ENCODE results near the gene PCDHA10. TPM values are rescaled to one million over a fixed set of nuclear protein-coding genes. Genes with fewer than 3 reads are reported as not detected.
"Not testable (repeated sequence)": the region's sequence is repeated elsewhere in the genome, so short reads cannot be mapped to it uniquely, and the experiment has no call there.

The PCDHA10 gene
- total RNA-seq, 6 experiments from 2014 or later = 0.05 to 0.07 (median 0.06) TPM; not detected in 3

- no peaks in the 10 kb centered on the region for H3K9me3 ChIP-seq
Observed at GRCh38 chr5:140869555-140869886, 13.8 kb downstream of the PCDHA10 start.

GRCh38 chr5:140870221-140871201 is 14.8 kb downstream of the PCDHA10 start:
- no peak for ATAC-seq

More at GRCh38 chr5:140869555-140869886, 13.8 kb downstream of the PCDHA10 start:
- peaks cover 0 to 4% of the 10 kb centered on the region in 2 donors for H3K27me3 ChIP-seq
- intact Hi-C loops (cut with DNase I) = no loop called here
- H3K4me3 ChIP-seq = peak overlapping the region in 1 of 3 donors; percentile 11
- TF ChIP-seq POLR2A (IDR thresholded peaks at IDR 0.05) = no peak
- no peak for TF ChIP-seq CTCF (IDR thresholded peaks at IDR 0.05)
- H3K4me1 ChIP-seq = no peaks in the 10 kb centered on the region
- DNase-seq (no peak), ATAC-seq (no peak)
- H3K27ac ChIP-seq = no peak overlapping the region
- H3K36me3 ChIP-seq = no peaks in the 10 kb centered on the region
- whole genome bisulfite sequencing (ENCODE audit: insufficient coverage, low coverage, low lambda C conversion rate, missing lambda C conversion rate) = 47% methylated on average over 5 of the region's 5 CpGs

GRCh38 chr5:140875085-140876065 is 19.7 kb downstream of the PCDHA10 start, which contains the start of gene PCDHA12:
TSS of gene PCDHA12 (plus strand) at chr5:140875308. CDS start at chr5:140875473, 165 bp downstream.
- DNase-seq (no peak), ATAC-seq (peak in 1 of 4 donors; percentile 19)
- peaks cover 0 to 6% (median 0%) of the 10 kb centered on the region in 4 donors for H3K9me3 ChIP-seq
- no peak within 1 kb of the TSS for H3K4me3 ChIP-seq
- intact Hi-C loops (cut with DNase I) = no loop called here
- 26% methylated on average over 35 of the region's 47 CpGs for WGBS (ENCODE audit: insufficient coverage, low coverage, low lambda C conversion rate, missing lambda C conversion rate)
- H3K27ac ChIP-seq = no peak within 1 kb of the TSS
- H3K36me3 ChIP-seq = no peaks in the 10 kb centered on the region
- H3K27me3 ChIP-seq = peaks cover 0 to 10% of the 10 kb centered on the region in 2 donors
- TF ChIP-seq CTCF (IDR thresholded peaks at IDR 0.05) (peak in 1 of 4 donors; percentile 7), POLR2A (IDR thresholded peaks at IDR 0.05) (no peak)
- no peaks in the 10 kb centered on the region for H3K4me1 ChIP-seq

More at GRCh38 chr5:140870221-140871201, 14.8 kb downstream of the PCDHA10 start:
- H3K4me1 ChIP-seq = no peaks in the 10 kb centered on the region
- H3K27ac ChIP-seq = no peak overlapping the region
- H3K36me3 ChIP-seq = no peaks in the 10 kb centered on the region
- intact Hi-C loops (cut with DNase I) = no loop called here
- 70% methylated on average over 23 of the region's 114 CpGs for WGBS (ENCODE audit: insufficient coverage, low coverage, low lambda C conversion rate, missing lambda C conversion rate)
- peak in 1 of 3 donors; percentile 50 for DNase-seq
- H3K9me3 ChIP-seq = no peaks in the 10 kb centered on the region
- peaks cover 0 to 6% of the 10 kb centered on the region in 2 donors for H3K27me3 ChIP-seq
- TF ChIP-seq CTCF (IDR thresholded peaks at IDR 0.05) (no peak), POLR2A (IDR thresholded peaks at IDR 0.05) (no peak)
- no peak overlapping the region for H3K4me3 ChIP-seq

- 34% methylated on average over 13 of the region's 80 CpGs for WGBS (ENCODE audit: insufficient coverage, low coverage, low lambda C conversion rate, missing lambda C conversion rate)
- intact Hi-C loops (cut with DNase I); DNase-seq; H3K4me3 ChIP-seq; ATAC-seq; H3K4me1 ChIP-seq; H3K9me3 ChIP-seq; H3K27ac ChIP-seq; H3K36me3 ChIP-seq: not testable (repeated sequence)
- peaks cover 0 to 10% of the 10 kb centered on the region in 2 donors for H3K27me3 ChIP-seq
Observed at GRCh38 chr5:140876541-140877261, 21.0 kb downstream of the PCDHA10 start.

Data from right lobe of liver (tissue), 6 donors.